ENCODE measurements around the gene KRT32.

Gene KRT32

DNA sequence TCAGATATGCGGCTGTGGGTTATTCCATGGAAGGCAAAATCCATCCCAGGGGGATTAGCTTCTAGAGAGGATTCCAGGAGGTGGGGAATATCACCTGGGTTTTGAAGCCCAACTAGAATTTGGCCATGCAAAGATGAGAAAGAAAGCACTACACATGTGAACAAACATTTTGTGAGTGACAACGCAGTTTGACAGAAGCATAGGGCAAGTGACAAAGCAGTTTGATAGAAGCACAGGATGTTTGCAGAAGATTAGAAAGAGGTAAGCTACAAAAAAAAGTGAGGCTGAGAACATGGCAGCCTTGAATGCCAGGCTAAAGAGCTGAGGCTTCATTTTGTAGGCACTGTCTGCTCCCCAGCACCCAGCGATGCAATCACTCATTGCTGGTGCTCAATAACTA lies 14.1 kb downstream of the KRT32 start:
- H3K4me3 ChIP-seq (ENCODE audit: low read depth, low read length), result no peak overlapping the region
- no peak for TF ChIP-seq CTCF (conservative IDR thresholded peaks at IDR 0.05; ENCODE audit: low read depth, low read length)
- DNase-seq (ENCODE audit: low read depth), result no peak

- TF ChIP-seq CTCF (conservative IDR thresholded peaks at IDR 0.05; ENCODE audit: low read depth, low read length), result no peak
- no peak overlapping the region for H3K4me3 ChIP-seq (ENCODE audit: low read depth, low read length)
- DNase-seq (ENCODE audit: low read depth), result no peak
Observed at GRCh38 chr17:41452281-41452680, 14.9 kb downstream of the KRT32 start.

GRCh38 chr17:41451154-41451728 lies 15.9 kb downstream of the KRT32 start:
- TF ChIP-seq CTCF (conservative IDR thresholded peaks at IDR 0.05; ENCODE audit: low read depth, low read length), result no peak
- no peak overlapping the region for H3K4me3 ChIP-seq (ENCODE audit: low read depth, low read length)
- peak; percentile 14 for DNase-seq (ENCODE audit: low read depth)

DNA sequence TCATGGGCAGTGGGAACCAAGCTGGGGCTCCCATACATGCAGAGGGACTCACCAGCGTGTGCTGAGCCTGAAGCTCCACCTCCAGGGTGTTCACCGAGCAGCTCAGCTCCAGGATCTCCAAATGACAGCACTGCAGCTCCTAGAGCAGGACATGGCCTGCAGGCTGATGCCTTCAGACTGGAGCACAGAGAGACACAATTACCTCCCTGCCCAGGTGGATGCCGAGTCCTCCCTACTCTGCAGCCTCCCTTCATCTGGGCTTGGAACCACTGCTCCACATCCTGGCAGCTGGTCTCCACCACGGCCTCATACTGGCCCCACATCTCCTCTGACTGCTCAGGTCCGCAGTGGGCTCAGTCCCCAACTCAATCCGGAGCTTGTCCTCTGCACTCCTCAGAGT lies 18.2 kb downstream of the KRT32 start:
- no peak for TF ChIP-seq CTCF (conservative IDR thresholded peaks at IDR 0.05; ENCODE audit: low read depth, low read length)
- H3K4me3 ChIP-seq (ENCODE audit: low read depth, low read length), result no peak overlapping the region
- no peak for DNase-seq (ENCODE audit: low read depth)

GRCh38 chr17:41448506-41448905 lies 18.7 kb downstream of the KRT32 start:
- H3K4me3 ChIP-seq (ENCODE audit: low read depth, low read length), result no peak overlapping the region
- no peak for DNase-seq (ENCODE audit: low read depth)
- no peak for TF ChIP-seq CTCF (conservative IDR thresholded peaks at IDR 0.05; ENCODE audit: low read depth, low read length)

GRCh38 chr17:41446806-41447205 lies 20.4 kb downstream of the KRT32 start:
- DNase-seq (ENCODE audit: low read depth), result peak; percentile 76
- H3K4me3 ChIP-seq (ENCODE audit: low read depth, low read length), result no peak overlapping the region
- no peak for TF ChIP-seq CTCF (conservative IDR thresholded peaks at IDR 0.05; ENCODE audit: low read depth, low read length)

- no peak for DNase-seq (ENCODE audit: low read depth)
- no peak overlapping the region for H3K4me3 ChIP-seq (ENCODE audit: low read depth, low read length)
- TF ChIP-seq CTCF (conservative IDR thresholded peaks at IDR 0.05; ENCODE audit: low read depth, low read length), result no peak
Observed at GRCh38 chr17:41444640-41445039, 22.5 kb downstream of the KRT32 start.
